ENCODE data around the gene WDR82. TPM values are rescaled to one million over a fixed set of nuclear protein-coding genes. Genes with fewer than 3 reads are reported as not detected.

The WDR82 gene
- total and polyA plus RNA-seq, 4 experiments from 2014 or later = 62.3 to 150 (median 146) TPM

DNA sequence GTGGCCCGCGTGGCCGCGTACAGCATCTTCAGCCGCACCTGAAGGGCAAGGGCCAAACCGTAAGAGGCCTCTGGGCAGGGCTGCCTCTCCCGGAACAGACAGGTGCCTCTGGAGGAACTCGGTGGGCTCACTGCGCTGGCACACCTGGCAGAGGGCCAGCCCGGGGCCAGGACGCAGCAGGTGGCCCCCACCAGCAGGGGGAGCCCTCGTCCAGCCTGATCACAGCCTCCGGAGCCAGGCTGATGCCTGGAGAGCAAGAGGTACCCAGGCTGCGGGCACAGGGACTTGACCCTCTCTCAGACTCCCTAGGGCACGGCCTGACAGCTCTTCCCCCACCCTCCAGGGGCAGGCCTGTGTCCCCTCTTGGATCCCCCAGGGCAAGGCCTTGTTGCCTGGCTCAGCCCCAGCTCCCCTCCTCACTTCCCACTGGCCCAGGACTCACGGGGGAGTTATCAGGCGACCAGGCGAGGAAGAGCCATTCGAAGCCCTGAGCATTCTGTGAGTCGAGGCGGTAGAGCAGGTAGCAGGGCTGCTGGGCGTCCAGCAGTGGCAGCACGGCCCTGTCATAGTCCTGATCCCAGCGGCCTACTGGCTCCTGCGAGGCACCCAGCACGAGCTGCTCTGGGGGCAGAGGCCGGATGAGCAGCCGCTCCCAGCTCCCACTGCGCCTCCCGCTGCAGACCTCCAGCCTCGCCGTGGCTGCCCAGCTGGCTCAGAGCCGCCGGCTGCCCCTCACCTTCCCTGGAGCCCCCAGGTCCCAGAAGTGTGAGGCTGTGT, 46.8 kb downstream of the WDR82 start:
- Histone ChIP-seq H3K27me3 (ENCODE audit: insufficient read depth, low read length) (no peaks in the 10 kb centered on the region), H3K4me3 (ENCODE audit: low read length in 2 of 2) (no peak overlapping the region), H3K36me3 (ENCODE audit: insufficient read depth, low read length) (peaks cover 50% of the 10 kb centered on the region), H3K4me1 (ENCODE audit: insufficient read depth, low read length) (peaks cover 57% of the 10 kb centered on the region), H3K27ac (ENCODE audit: low read depth, low read length) (no peak overlapping the region), H3K9me3 (ENCODE audit: control insufficient read depth in 1 of 2, low read length in 2 of 2) (no peaks in the 10 kb centered on the region)
- Mint-ChIP-seq H3K27ac (peak overlapping the region; percentile 29 to 89 (median 81)), H3K4me1 (peaks cover 23 to 77% (median 43%) of the 10 kb centered on the region in 4 donors), H3K27me3 (no peaks in the 10 kb centered on the region), H3K4me3 (peak overlapping the region in 7 of 8 donors; percentile 35 to 82 (median 66)), H3K9me3 (no peaks in the 10 kb centered on the region), H3K36me3 (peaks cover 14 to 51% of the 10 kb centered on the region in 2 donors)
- POLR2A ChIA-PET (ENCODE audit: partially characterized antibody) = interaction anchor here (0.6 to 38.1 kb wide), 12 partner anchors 8 to 108 kb away, joined by 3 to 1950 read pairs (median 12); partner anchors contain the start of genes GLYCTK, PPM1M, TWF2 and WDR82
- CTCF ChIA-PET (ENCODE audit: partially characterized antibody) = interaction anchor here (0.7 to 31.1 kb wide), 26 partner anchors 9 to 218 kb away, joined by 3 to 684 read pairs (median 5); partner anchors contain the start of genes GLYCTK, PPM1M, TLR9 and WDR82
- intact Hi-C loops (cut with micrococcal nuclease) = loop anchor here (1.0 to 2.0 kb wide), 2 partner anchors 108 to 215 kb away; no protein-coding TSS in a partner anchor
- DNase-seq = peak; percentile 82 to 88 (median 85)

DNA sequence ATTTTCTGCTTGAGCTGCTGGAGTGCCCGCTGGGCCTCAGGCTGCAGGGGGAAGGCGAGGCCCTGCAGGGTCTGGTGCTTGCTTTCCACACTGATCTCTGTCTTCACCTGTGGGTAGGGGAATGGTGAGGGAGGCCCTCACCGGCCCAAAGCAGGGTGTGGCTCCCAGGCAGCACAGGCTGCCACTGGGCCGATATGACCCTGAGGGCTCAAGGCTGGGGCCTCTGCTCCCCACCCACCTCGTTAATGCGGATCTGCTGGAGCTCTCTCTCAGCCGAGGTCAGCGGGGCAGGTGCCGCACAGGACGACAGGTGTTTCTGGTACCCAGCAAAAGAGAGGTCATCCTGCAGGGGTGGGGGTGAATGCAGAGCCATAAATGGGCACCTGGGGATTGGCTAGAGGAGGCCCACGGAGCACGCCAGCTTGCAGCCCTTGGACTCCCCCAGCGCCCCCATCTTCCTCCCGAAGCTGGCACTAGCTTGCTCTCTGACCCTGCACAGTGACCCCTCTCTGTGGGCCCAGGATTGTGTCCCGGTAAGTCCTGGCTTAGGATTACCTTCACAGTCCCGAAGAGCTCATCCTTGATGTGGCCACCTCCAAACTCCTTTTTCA, 47.5 kb downstream of the WDR82 start:
- Histone ChIP-seq H3K27me3 (ENCODE audit: insufficient read depth, low read length) (no peaks in the 10 kb centered on the region), H3K4me1 (ENCODE audit: insufficient read depth, low read length) (peaks cover 57% of the 10 kb centered on the region), H3K4me3 (ENCODE audit: low read length in 2 of 2) (no peak overlapping the region), H3K27ac (ENCODE audit: low read depth, low read length) (no peak overlapping the region), H3K9me3 (ENCODE audit: control insufficient read depth in 1 of 2, low read length in 2 of 2) (no peaks in the 10 kb centered on the region), H3K36me3 (ENCODE audit: insufficient read depth, low read length) (peaks cover 50% of the 10 kb centered on the region)
- no peaks in the 10 kb centered on the region for H3K9me3 Mint-ChIP-seq
- no peaks in the 10 kb centered on the region for H3K27me3 Mint-ChIP-seq
- H3K4me3 Mint-ChIP-seq = no peak overlapping the region
- POLR2A ChIA-PET (ENCODE audit: partially characterized antibody) = interaction anchor here (0.7 to 38.1 kb wide), 10 partner anchors 8 to 109 kb away, joined by 3 to 1950 read pairs (median 13); partner anchors contain the start of genes GLYCTK, PPM1M, TWF2 and WDR82
- DNase-seq = peak in 1 of 5 donors; percentile 40
- CTCF ChIA-PET (ENCODE audit: partially characterized antibody) = interaction anchor here (0.7 to 31.1 kb wide), 23 partner anchors 9 to 219 kb away, joined by 3 to 684 read pairs (median 5); partner anchors contain the start of genes GLYCTK, PPM1M, TLR9 and WDR82
- peaks cover 27 to 77% (median 45%) of the 10 kb centered on the region in 4 donors for H3K4me1 Mint-ChIP-seq
- intact Hi-C loops (cut with micrococcal nuclease) = loop anchor here (1.0 to 2.0 kb wide), 2 partner anchors 108 to 216 kb away; no protein-coding TSS in a partner anchor
- peak overlapping the region in 5 of 7 donors; percentile 29 to 82 (median 62) for H3K27ac Mint-ChIP-seq
- H3K36me3 Mint-ChIP-seq = peaks cover 14 to 53% of the 10 kb centered on the region in 2 donors

- H3K9me3 Mint-ChIP-seq = no peaks in the 10 kb centered on the region
- ChIA-PET CTCF (ENCODE audit: partially characterized antibody) (interaction anchor here (1.5 to 31.1 kb wide), 12 partner anchors 9 to 216 kb away, joined by 5 to 684 read pairs (median 14); partner anchors contain the start of genes GLYCTK, PPM1M, TLR9 and WDR82), POLR2A (ENCODE audit: partially characterized antibody) (interaction anchor here (0.7 to 38.1 kb wide), 8 partner anchors 9 to 109 kb away, joined by 4 to 1950 read pairs (median 15); partner anchors contain the start of genes GLYCTK, PPM1M, TWF2 and WDR82)
- Histone ChIP-seq H3K27me3 (ENCODE audit: insufficient read depth, low read length) (no peaks in the 10 kb centered on the region), H3K36me3 (ENCODE audit: insufficient read depth, low read length) (peaks cover 48% of the 10 kb centered on the region), H3K4me3 (ENCODE audit: low read length in 2 of 2) (no peak overlapping the region), H3K9me3 (ENCODE audit: control insufficient read depth in 1 of 2, low read length in 2 of 2) (no peaks in the 10 kb centered on the region), H3K27ac (ENCODE audit: low read depth, low read length) (no peak overlapping the region), H3K4me1 (ENCODE audit: insufficient read depth, low read length) (peaks cover 57% of the 10 kb centered on the region)
- peaks cover 14 to 53% of the 10 kb centered on the region in 2 donors for H3K36me3 Mint-ChIP-seq
- peaks cover 28 to 77% (median 47%) of the 10 kb centered on the region in 4 donors for H3K4me1 Mint-ChIP-seq
- intact Hi-C loops (cut with micrococcal nuclease) = loop anchor here (2.0 kb wide), 1 partner anchor 216 kb away; no protein-coding TSS in a partner anchor
- no peaks in the 10 kb centered on the region for H3K27me3 Mint-ChIP-seq
- peak overlapping the region in 1 of 8 donors; percentile 17 for H3K4me3 Mint-ChIP-seq
- peak in 1 of 5 donors; percentile 15 for DNase-seq
- peak overlapping the region in 5 of 7 donors; percentile 4 to 89 (median 60) for H3K27ac Mint-ChIP-seq
These were observed 48.0 kb downstream of the WDR82 start for GRCh38 chr3:52230461-52230860.

GRCh38 chr3:52229656-52230055, 48.8 kb downstream of the WDR82 start:
- H3K27ac ChIP-seq (ENCODE audit: low read depth, low read length) = no peak overlapping the region
- no peaks in the 10 kb centered on the region for H3K27me3 ChIP-seq (ENCODE audit: insufficient read depth, low read length)
- POLR2A ChIA-PET (ENCODE audit: partially characterized antibody) = interaction anchor here (1.3 to 38.1 kb wide), 5 partner anchors 8 to 110 kb away, joined by 4 to 1950 read pairs (median 19); partner anchors contain the start of genes GLYCTK, TWF2 and WDR82
- Mint-ChIP-seq H3K4me3 (no peak overlapping the region), H3K36me3 (peaks cover 14 to 49% of the 10 kb centered on the region in 2 donors), H3K9me3 (no peaks in the 10 kb centered on the region), H3K4me1 (peaks cover 24 to 76% (median 45%) of the 10 kb centered on the region in 4 donors), H3K27ac (peak overlapping the region in 1 of 7 donors; percentile 79), H3K27me3 (no peaks in the 10 kb centered on the region)
- peaks cover 55% of the 10 kb centered on the region for H3K4me1 ChIP-seq (ENCODE audit: insufficient read depth, low read length)
- CTCF ChIA-PET (ENCODE audit: partially characterized antibody) = interaction anchor here (3.3 to 31.1 kb wide), 4 partner anchors 9 to 108 kb away, joined by 20 to 684 read pairs (median 231); partner anchors contain the start of genes GLYCTK, TLR9 and WDR82
- peaks cover 42% of the 10 kb centered on the region for H3K36me3 ChIP-seq (ENCODE audit: insufficient read depth, low read length)
- intact Hi-C loops (cut with micrococcal nuclease) = loop anchor here (2.0 kb wide), 1 partner anchor 217 kb away; no protein-coding TSS in a partner anchor
- no peak for DNase-seq
- H3K9me3 ChIP-seq (ENCODE audit: control insufficient read depth in 1 of 2, low read length in 2 of 2) = no peaks in the 10 kb centered on the region
- no peak overlapping the region for H3K4me3 ChIP-seq (ENCODE audit: low read length in 2 of 2)

GRCh38 chr3:52228751-52229291, 49.6 kb downstream of the WDR82 start:
- no peaks in the 10 kb centered on the region for H3K9me3 ChIP-seq (ENCODE audit: control insufficient read depth in 1 of 2, low read length in 2 of 2)
- ChIA-PET CTCF (ENCODE audit: partially characterized antibody) (interaction anchor here (11.0 to 31.1 kb wide), 3 partner anchors 8 to 109 kb away, joined by 179 to 684 read pairs (median 283); partner anchors contain the start of genes GLYCTK, TLR9 and WDR82), POLR2A (ENCODE audit: partially characterized antibody) (interaction anchor here (0.5 to 38.1 kb wide), 3 partner anchors 11 to 190 kb away, joined by 5 to 1950 read pairs (median 18); partner anchors contain the start of genes GLYCTK, TWF2 and WDR82)
- Mint-ChIP-seq H3K4me3 (no peak overlapping the region), H3K9me3 (no peaks in the 10 kb centered on the region), H3K27ac (no peak overlapping the region), H3K27me3 (no peaks in the 10 kb centered on the region), H3K36me3 (peaks cover 14 to 50% of the 10 kb centered on the region in 2 donors), H3K4me1 (peaks cover 22 to 76% (median 48%) of the 10 kb centered on the region in 4 donors)
- H3K4me3 ChIP-seq (ENCODE audit: low read length in 2 of 2) = no peak overlapping the region
- peaks cover 34% of the 10 kb centered on the region for H3K36me3 ChIP-seq (ENCODE audit: insufficient read depth, low read length)
- no peaks in the 10 kb centered on the region for H3K27me3 ChIP-seq (ENCODE audit: insufficient read depth, low read length)
- no peak for DNase-seq
- H3K4me1 ChIP-seq (ENCODE audit: insufficient read depth, low read length) = peaks cover 55% of the 10 kb centered on the region
- H3K27ac ChIP-seq (ENCODE audit: low read depth, low read length) = no peak overlapping the region
- intact Hi-C loops (cut with micrococcal nuclease) = no loop called here

DNA sequence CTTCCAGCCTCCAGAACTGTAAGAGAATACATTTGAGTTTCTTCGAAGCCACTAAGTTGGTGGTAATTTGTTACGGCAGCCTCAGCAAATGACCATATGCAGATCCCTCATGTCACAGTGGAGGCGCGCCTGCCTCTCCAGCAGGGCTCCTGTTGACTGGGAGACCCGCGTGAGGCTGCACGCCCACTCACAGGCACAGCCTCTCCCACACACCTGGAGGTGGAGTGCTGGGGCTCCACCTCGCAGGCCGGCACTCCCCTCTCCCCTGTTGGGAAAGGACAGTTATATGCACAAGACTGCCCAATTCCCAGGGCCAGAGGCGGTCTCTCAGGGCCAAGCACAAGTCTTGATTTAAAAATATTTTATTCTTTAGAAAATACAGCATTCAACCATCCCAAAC, 50.2 kb downstream of the WDR82 start:
- H3K4me1 ChIP-seq (ENCODE audit: insufficient read depth, low read length) = peaks cover 58% of the 10 kb centered on the region
- intact Hi-C loops (cut with micrococcal nuclease) = no loop called here
- no peak for DNase-seq
- CTCF ChIA-PET (ENCODE audit: partially characterized antibody) = interaction anchor here (11.0 to 31.1 kb wide), 3 partner anchors 7 to 109 kb away, joined by 179 to 684 read pairs (median 283); partner anchors contain the start of genes GLYCTK, TLR9 and WDR82
- Mint-ChIP-seq H3K4me1 (peaks cover 27 to 76% (median 50%) of the 10 kb centered on the region in 4 donors), H3K27ac (peak overlapping the region in 1 of 7 donors; percentile 22), H3K9me3 (no peaks in the 10 kb centered on the region), H3K27me3 (no peaks in the 10 kb centered on the region), H3K4me3 (no peak overlapping the region), H3K36me3 (peaks cover 14 to 46% of the 10 kb centered on the region in 2 donors)
- POLR2A ChIA-PET (ENCODE audit: partially characterized antibody) = interaction anchor here (4.1 to 38.1 kb wide), 2 partner anchors 11 to 52 kb away, joined by 18 to 1950 read pairs; partner anchors contain the start of genes GLYCTK, TWF2 and WDR82
- H3K36me3 ChIP-seq (ENCODE audit: insufficient read depth, low read length) = peaks cover 33% of the 10 kb centered on the region
- H3K9me3 ChIP-seq (ENCODE audit: control insufficient read depth in 1 of 2, low read length in 2 of 2) = no peaks in the 10 kb centered on the region
- H3K27me3 ChIP-seq (ENCODE audit: insufficient read depth, low read length) = no peaks in the 10 kb centered on the region
- H3K27ac ChIP-seq (ENCODE audit: low read depth, low read length) = no peak overlapping the region
- H3K4me3 ChIP-seq (ENCODE audit: low read length in 2 of 2) = no peak overlapping the region
